ENCODE measurements around the gene TFB1M.

DNA sequence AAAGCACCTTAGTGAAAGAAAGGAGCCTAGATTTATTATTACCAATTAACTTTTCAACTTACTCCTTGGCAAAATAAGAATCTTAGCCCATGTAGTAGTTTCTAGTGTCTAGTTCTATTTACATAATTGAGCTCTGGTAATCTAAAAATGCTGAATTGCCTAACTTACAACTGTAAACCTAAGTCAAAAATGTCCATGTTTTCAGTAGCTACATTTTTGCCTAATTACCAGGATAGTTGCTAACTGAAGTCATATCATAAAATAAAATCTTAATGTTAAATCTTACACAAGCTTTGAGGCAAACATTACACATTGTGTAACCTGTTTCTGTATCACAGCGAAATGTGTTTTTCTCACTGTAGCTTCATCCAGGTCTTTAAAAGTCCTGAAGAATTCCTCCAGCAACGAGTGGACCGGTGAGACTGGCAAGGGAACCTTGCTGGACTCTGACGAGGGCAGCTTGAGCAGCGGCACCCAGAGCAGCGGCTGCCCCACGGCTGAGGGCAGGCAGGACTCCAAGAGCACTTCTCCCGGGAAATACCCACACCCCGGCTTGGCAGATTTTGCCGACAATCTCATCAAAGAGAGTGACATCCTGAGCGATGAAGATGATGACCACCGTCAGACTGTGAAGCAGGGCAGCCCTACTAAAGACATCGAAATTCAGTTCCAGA lies 58.0 kb downstream of the TFB1M start:
- TF ChIP-seq, protein P1, sequence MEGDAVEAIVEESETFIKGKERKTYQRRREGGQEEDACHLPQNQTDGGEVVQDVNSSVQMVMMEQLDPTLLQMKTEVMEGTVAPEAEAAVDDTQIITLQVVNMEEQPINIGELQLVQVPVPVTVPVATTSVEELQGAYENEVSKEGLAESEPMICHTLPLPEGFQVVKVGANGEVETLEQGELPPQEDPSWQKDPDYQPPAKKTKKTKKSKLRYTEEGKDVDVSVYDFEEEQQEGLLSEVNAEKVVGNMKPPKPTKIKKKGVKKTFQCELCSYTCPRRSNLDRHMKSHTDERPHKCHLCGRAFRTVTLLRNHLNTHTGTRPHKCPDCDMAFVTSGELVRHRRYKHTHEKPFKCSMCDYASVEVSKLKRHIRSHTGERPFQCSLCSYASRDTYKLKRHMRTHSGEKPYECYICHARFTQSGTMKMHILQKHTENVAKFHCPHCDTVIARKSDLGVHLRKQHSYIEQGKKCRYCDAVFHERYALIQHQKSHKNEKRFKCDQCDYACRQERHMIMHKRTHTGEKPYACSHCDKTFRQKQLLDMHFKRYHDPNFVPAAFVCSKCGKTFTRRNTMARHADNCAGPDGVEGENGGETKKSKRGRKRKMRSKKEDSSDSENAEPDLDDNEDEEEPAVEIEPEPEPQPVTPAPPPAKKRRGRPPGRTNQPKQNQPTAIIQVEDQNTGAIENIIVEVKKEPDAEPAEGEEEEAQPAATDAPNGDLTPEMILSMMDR (IDR thresholded peaks at IDR 0.05): no peak
- TF ChIP-seq POLR2A (IDR thresholded peaks at IDR 0.05): no peak
- no peak for TF ChIP-seq EP300 (IDR thresholded peaks at IDR 0.05)

All from ovary (tissue), 3 donors.